HG02610 (cell line): ENCODE results near the gene ATP5PO.
"Not testable (repeated sequence)": the region's sequence is repeated elsewhere in the genome, so short reads cannot be mapped to it uniquely, and the experiment has no call there.

Experiments used
- ATAC-seq: cut with Tn5 transposase; IDR thresholded peaks from one replicate; pipeline ENCODE4 v1.9.1; 2021; ENCODE audit warnings: mild to moderate bottlenecking, moderate library complexity; ENCODE audit not compliant: unreplicated experiment

Gene ATP5PO

DNA sequence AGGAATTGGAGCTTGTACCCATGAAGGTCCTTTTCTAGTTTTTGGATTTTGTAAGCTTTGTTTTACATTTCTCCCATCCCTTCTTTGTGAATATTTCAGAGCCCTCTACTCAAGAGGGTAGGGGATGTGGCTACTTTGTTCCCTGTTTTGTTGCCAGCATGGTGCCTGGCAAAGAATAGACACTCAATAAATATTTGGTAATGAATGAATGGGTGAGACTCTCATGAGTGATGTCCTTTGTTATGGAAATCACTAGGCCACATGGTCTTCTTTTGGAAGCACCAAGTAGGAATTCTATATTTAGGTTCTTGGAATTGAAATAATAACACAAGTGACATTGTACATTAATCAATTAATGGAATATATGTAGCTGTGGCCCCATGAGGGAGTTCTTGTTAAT, 26.8 kb upstream of the ATP5PO start:
- ATAC-seq: no peak

DNA sequence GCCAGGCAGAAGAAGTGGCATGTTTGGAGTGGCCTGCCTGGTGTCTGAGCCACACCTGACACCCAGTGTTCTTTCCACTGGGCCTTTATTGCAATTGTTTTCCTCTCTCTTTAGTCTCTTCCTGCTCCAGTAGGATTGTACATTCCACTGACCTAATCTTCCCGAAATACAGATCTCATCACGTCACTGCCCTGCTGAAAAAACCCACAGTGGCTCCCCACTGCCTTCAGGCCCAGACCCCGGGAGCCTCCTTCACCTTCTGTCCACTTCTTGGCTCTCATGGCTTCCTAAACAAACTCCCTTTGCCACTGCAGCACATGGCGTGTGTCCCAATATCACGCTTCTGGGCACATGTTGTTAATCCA, 25.3 kb upstream of the ATP5PO start:
- no peak for ATAC-seq

DNA sequence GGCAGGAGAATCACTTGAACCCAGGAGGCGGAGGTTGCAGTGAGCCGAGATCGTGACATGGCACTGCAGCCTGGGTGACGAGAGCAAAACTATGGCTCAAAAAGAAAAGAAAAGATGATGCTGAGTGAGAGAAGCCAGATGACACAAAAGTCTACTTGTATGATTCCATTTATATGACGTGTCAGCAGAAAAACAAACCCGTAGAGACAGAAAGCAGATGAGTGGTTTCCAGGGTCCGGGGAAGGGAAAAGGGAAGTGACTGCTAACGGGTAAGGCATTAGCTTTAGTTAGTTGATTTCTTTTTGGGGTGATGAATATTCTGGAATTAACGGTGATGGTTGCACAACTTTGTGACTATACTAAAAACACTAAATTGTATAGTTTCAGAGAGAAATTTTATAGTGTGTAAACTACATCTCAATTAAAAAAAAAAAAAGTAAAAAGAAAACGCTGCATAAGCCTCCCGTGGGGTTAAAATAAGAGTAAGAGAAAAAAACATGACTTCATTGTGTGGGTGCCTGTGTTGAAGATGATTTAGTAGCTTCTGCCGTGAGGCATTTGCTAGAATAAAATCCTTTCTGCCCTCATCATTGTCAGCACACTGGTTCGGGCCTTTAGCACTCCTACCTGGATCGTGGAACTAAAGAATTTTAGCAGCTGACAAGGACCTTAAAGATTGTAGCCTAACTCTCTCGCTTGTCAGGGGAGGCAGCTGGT, 24.7 kb upstream of the ATP5PO start:
- ATAC-seq: no peak

DNA sequence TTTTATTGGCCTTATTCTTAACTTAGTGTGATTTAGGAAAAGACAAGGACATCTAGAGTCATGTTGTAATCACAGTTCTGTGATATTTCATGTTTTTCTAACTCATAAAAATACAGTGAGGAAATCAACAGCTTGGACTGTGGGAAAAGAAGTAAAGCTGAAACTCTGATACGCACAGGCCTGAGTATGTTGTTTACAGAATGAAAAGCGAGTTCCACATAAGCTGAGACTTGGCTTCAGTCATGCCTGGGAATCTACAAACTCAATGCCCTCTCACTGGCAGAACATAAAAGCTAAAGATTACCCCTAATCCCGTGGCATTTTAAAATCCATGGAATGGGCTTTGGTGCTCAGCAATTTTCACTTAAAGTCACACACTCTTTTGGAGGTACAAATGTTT, 23.6 kb upstream of the ATP5PO start:
- ATAC-seq: no peak

DNA sequence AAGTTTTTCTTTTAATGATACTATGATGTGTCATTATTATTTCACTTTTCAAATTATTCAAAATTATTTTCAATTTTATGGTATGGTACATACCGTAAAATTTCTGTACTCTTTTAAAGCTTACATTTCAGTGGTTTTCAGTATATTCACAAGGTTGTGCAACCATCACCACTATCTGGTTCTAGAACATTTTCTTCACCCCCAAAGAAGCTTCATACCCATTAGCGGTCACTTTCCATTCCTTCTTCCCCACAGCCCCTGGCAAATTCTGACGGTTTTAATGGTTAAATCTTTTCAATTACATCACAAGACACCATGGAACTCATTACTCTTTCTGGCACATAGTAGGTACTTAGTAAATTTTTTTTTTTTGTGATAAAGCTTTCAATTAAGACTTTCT, 22.8 kb upstream of the ATP5PO start:
- ATAC-seq: no peak

DNA sequence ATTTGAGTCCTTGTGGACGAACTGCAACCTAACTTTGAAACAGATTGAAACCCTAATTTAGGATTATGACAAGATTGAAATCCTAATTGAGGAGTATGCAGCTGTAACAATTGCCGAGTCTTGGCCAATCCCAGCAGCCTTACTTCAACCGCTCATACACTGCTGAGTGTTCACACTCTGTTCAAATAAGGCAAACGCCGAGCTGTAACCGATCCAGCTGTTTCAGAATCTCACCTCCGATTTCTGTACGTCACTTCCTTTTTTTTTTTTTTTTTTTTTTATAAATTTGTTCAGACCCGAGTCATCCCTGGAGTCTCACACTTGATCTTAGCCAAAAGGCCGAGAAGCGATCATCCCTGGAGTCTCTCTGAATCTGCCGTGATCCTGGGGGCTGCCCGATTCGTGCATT, 22.3 kb upstream of the ATP5PO start:
- no peak for ATAC-seq

DNA sequence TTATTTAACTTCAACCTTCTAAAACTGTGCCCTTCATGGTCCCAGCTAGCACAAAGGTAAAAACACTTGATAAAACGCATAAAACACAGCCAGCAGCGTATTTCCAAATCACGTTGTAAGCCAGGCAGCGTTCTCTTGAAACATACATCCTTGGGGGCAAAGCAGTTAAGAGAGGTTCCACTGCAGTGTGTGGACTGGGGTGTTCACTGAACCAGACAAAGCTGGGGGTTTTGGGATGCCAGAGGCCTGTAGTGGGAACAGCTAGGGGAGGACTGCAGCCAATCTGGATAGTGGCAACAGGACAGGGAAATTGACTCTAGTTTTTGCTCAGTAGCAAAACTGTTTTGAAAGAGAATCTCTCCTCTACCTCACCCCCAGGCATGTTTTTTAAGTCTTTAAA, 21.5 kb upstream of the ATP5PO start:
- no peak for ATAC-seq

DNA sequence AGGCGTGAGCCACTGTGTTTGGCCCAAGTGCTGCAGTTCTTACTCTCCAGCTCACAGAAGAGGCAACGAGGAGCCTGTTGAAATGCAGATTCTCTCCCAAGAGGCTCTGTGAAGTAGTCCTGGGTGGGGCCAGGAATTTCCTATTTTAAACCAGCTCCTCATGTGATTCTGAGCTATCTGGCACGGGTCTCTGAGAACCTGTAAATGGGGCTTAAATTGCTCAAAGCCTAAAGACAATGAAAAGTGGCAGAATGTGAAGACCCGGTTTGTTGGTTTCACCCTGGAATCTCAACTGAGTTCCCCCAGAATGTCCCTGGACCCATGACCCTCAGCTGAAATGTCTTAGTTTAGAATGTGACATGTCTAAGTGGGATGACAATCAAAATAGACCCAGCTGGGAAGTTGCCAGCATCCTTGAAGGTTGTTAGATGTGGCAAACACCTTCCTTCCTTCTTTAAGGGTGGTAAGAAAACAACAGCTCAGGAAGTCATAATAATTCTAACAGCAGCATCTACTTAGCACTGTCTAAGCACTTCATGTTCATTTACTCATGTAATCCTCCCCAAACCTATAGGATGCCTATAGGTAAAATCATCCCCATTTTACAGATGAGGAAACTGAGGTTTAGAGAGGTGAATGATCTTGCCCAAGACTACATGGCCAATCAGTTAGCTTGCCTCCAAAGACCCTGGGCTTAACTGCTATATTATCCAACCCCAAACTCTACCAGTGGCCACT, 20.9 kb upstream of the ATP5PO start:
- ATAC-seq: no peak

DNA sequence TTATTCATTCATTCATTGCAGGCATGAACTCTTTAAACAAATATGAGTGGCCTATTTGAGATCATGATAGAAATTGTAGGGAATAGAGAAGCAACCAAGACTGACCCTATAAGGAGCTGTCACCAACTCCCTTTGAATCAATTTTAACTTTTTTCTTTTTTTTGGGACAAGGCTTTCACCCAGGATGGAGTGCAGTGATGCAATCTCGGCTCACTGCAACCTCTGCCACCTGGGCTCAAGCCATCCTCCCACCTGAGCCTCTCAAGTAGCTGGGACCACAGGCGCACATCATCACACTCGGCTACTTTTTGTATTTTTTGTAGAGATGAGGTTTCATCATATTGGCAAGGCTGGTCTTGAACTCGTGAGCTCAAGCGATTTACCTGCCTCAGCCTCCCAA, 17.1 kb upstream of the ATP5PO start:
- no peak for ATAC-seq

DNA sequence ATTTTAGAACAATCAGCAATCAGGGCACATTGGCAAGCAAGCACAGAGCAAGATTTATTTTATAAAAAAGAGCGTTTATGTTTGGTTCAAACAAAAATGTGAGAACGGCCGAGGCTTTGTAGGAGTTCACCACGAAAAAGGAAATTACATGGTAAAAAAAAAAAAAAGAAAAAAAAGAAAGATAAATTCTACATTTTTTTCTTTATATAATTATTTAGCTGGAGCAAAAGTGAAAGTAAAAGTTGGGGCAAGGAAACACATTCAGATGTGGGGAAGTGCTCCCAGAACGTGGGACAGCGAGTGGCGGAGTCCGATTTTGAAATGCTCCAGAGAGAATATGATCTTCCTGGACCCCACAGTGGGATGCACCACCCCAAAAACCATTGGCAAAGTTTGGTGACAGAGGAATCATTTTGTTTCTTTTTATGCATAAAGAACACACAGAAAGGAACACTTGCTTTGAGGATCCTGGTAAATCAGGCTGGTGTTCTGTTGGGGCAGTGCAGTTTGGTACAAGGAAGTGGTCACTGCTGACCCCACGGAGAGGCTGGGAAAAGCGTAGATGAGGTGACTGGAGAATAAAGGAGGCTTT, 16.3 kb upstream of the ATP5PO start:
- no peak for ATAC-seq

DNA sequence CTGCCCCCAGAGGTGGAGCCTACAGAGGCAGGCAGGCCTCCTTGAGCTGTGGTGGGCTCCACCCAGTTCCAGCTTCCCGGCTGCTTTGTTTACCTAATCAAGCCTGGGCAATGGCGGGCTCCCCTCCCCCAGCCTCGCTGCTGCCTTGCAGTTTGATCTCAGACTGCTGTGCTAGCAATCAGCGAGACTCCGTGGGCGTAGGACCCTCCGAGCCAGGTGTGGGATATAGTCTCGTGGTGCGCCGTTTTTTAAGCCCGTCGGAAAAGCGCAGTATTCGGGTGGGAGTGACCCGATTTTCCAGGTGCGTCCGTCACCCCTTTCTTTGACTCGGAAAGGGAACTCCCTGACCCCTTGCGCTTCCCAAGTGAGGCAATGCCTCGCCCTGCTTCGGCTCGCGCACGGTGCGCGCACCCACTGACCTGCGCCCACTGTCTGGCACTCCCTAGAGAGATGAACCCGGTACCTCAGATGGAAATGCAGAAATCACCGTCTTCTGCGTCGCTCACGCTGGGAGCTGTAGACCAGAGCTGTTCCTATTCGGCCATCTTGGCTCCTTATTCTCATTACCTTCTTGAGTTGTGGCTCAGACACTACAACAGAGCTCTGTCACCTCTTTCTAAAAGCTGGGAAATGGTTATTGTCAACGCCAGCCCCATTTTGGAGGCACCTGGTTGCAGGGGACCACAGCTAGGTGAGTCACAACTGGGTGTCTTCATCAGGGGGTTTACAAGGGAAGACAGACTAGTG, 15.6 kb upstream of the ATP5PO start:
- not testable (repeated sequence) for ATAC-seq

DNA sequence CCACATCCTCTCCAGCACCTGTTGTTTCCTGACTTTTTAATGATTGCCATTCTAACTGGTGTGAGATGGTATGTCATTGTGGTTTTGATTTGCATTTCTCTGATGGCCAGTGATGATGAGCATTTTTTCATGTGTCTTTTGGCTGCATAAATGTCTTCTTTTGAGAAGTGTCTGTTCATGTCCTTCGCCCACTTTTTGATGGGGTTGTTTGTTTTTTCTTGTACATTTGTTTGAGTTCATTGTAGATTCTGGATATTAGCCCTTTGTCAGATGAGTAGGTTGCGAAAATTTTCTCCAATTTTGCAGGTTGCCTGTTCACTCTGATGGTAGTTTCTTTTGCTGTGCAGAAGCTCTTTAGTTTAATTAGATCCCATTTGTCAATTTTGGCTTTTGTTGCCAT, 10.6 kb upstream of the ATP5PO start:
- not testable (repeated sequence) for ATAC-seq

DNA sequence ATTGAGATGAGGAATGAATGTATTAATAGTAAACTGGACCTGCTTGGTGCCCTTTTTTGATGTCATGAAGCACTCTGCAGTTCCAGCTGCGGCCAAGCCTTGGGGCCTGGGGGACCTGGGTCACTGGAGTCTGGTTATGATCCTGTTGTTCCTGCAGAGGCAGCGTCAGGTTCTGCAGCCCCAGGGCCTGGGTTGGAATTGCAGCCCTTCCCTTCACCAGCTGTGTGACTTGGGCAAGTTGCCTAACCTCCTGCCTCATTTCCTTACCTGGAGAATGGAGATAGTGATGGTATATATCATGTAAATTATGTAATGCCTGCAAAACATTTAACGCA, 9.1 kb upstream of the ATP5PO start:
- no peak for ATAC-seq

DNA sequence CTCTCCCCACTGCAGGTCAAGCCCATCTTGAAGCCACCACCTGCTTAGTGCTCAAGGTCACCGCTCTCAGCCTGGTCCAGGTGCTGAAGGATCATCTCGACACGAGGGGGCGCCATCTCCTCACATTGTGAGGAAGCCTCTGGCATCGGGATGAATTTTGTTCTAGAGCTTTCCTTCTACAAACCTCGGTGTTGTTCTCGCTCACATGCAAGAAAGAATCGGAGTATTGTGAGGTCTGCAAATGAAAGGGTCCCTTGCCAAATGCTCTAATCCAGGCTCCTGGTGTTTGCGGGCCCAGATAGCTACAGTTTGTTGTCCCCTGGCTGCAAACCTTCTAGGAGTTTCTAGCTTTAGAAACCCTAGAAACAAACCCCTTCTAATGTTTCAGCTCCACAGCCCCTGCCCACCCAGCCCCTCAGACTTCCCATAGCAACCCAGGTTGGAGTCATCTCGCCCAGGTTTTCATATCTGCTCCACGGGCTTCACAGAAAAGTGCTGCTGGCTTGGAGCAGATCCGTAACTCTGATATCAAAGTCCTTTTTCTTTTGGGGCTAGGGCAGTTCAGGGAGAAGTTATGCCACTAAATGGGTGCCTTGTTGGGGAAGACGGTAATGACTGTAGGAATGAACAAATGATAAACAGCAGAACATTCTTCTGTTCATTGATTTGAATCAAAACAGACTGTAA, 8.6 kb upstream of the ATP5PO start:
- peak; percentile 56 for ATAC-seq

DNA sequence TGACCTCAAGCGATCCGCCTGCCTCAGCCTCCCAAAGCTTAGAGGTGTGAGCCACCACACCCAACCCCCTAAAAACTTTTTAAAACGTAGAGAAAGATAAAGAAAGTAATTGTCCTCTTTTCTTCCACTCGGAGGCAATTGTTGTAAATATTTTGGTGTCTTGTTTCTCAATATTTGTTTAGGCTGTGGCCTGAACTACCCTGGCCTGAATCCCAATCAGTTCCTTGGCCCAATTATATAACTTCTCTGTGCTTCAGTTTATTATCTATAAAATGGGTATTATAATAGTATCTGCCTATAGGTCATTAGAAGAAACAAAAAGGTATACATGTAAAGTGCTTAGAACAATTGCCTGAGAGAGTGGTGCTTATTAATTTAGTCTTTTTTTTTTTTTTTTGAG, 1.8 kb upstream of the ATP5PO start:
- no peak for ATAC-seq

DNA sequence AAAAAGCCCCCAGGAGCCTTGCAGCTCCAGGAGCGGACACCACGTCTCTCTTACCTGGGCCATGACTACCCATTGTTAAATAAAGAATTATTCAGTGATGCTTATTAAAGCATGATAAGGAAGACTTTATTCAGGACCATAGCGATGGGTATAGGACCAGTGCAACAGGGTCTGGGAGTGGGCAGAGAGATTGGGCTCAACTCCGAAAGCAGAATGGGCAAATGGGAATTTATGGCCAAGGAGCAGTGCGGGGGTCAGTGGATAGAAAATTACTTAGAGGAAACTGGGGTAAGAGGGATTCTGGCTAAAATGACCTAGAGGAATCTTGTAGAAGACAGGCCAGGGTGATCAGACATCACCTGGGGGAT, 580 bp upstream of the ATP5PO start:
- ATAC-seq: peak; percentile 2

DNA sequence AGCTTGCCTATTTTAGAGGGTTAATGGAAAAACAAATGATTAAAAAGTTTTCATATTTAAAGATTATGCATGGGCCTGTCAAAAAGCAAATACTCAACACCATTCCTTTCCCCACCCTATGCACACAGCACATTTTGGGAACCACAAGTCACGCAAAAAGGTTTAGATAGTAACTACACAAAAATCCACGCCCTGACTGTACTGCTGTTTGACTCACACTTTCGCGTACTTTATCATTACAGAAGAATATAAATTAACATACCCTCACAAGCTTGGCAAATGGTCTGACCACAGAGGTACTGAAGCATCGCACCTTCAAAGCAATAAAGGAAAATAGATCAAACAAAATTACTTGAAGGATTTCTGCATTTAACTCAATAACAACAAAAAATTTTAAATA, 1.4 kb downstream of the ATP5PO start:
- no peak for ATAC-seq

DNA sequence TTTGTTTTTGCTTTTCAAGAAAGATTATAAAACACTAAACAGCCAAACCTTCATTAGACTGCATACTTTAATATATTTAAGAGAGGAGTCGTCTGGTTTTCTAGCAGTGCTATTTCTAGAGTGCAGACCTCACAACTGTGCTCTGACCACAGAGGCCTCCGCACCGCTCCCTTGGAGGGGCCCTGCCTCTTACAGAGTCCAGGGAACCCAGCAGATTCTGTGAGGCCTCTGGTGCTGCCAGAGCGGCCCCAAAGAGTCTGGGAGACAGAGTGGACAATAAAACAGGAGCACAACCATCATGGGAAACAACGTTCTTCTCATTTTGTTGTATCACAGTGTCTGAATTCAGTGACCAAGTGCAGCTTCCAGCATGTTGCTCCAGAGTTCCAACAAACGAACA, 5.8 kb downstream of the ATP5PO start:
- no peak for ATAC-seq

DNA sequence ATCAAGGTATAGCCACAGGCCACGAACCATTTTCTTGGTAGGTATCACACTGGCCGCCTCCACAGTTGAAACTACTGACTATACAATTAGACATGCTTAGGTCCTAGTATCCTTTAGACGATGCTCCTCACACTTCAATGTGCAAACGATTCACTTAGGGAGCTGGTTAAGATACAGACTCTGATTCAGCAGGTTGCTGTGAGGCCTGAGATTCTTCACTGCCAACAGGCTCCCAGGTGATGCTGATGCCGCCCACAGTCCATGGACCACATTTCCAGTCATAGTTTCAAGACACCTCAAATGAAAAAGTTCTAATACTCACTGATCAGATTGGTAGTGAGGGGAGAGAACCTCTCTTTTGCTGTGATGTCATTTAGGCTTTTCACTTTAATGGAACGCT, 6.8 kb downstream of the ATP5PO start:
- no peak for ATAC-seq

DNA sequence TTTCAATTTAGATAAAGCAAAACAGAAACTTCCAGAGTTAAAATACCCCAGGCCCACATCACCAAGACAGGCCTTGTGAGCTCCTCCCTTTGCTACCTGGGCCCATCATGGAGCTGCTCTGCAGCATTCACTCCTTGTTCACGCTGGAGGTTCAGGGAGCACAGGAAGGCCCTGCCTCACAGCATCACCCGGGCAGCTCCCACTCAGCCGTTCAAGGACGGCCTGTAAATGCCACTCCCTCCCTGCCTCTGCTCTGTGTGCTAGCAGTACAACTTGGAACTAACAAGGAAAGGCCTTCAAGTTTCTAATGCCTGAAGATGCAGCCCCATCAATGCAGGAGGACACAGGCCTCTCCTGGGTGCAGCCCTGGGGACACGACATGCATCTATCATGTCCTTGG, 11.6 kb downstream of the ATP5PO start:
- no peak for ATAC-seq

DNA sequence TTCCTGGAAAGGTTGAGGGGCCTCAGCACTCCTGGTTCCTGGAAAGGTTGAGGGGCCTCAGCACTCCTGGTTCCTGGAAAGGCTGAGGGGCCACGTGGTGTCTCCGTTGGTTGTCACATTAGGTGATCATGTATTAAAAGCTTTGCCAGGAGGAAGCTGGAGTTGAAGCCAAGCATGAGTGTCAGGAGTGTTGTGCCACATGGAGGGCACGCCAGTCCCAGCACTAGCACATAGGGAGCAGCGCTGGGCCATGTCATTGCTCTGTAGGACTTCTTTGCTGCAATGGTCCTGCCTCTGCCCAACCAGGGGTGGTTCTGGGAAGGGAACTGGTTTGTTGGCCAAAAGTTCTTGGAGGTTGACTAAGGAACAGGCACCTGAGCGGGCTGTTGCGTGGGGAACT, 13.3 kb downstream of the ATP5PO start:
- ATAC-seq: no peak
